ENCODE results near the gene ZFAND2A.

Gene ZFAND2A

DNA sequence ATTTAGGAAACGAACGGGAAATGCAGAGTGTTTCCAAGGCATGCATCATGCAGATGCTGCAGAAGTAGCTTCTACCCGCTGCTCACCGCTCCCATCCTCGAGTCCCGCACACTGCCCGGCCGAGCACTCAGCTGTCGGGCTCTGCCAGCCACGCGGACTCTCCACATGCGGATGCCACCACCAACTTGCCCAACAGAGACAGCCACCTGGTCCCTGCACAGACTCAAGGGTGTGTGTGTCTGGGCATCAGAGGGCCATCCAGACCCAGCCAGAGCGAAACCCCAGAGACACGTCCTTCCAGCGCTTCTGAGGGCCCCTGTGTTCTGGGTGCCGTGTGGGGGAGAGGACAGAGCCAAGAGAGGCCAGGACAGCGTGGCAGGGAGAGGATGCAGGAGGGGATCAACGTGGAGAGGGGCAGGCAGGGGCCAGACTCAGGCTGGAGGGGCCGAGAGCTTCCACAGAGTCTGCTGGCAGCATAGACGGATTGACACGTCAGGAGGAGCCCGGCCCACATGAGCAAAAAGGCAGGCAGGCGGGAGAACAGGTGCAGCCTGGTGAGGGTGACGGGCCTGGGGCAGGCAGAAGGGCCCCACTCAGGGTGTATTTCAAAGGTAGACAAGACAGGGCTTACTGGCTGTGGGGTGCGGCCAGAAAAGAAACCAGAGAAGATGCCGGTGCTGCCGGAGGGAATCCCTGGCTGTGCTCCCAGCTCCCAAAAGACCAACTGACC is 53.8 kb downstream of the ZFAND2A start:
- no peak for DNase-seq

GRCh38 chr7:1105189-1105588 is 54.8 kb downstream of the ZFAND2A start:
- no peak for DNase-seq

GRCh38 chr7:1104516-1105179 is 55.3 kb downstream of the ZFAND2A start:
- no peak for DNase-seq

DNA sequence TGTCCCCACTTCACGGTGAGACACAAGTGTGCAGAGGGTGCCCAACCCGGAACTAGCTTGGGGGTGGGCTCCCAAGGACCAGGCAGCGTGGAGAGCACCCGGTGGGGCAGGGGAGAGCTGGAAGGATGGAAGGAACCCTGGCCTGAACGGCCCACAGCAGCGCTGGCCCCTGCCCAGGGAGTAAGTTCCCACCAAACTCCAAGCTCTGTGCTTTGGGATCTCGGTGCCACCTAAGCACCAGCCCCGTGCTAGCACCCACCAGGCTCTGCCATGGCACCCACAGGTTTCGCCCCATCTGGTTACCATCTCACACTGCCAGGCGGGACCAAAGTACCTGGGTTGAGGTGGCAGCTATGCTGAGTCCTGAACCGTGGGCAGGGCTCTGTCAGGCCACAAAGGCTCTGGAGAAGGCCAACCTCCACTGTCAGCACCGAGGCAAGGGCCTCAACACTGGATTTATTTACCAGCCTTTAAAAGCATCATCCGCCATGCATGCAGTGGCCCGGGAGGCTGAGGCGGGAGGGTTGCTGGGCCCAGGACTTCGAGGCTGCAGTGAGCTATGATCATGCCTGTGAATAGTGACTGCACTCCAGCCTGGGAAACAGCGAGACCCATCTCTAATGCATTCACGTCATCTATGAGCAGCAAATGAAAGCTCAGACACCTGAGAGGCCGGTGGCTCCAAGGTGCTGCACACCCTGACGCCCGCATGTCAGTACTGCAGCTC is 56.0 kb downstream of the ZFAND2A start:
- no peak for DNase-seq

DNA sequence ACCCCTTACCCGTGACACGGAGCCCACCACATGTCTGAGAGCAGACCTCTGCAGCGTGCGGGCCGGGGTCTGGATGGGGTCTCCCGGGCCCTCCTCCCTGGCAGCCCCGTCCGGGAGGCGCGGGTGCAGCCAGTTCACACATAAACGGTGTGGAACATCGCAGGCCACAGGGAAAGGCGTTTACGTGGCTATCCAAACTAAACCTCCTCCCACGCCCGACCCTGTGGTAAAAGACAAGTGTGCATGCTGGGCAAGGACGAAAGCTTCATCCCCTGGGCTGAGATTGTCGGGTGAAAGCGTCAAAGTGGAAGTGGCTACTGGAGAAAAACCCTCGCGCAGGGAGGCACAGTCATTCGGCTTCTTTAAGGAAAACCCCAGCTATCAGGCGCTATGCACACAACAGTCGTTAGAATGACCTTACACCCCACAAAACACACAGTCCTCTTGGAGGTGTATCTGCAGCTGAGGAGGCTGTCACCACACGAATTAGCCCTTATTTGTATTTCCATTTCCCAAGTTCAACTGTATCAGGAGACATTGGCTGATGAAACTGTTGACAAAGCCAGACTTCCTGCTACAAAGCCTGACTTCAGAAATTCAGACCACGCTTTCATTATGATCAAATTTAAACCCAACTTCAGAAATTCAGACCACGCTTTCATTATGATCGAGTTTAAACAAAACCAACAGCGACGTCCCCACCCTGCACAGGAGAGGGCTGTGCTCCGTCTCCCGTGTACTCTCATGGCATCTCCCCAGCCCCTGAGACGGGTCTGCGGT is 56.8 kb downstream of the ZFAND2A start:
- no peak for DNase-seq

All from fibroblast of skin of scalp (primary cell).